22Rv1 (cell line): ENCODE data around the gene TRMT112.

Source experiments
- CTCF ChIP-seq: fragments of 450-650 bp; IDR thresholded peaks from 2 replicates; pipeline ENCODE4 v1.5.1; 2017; ENCODE audit warnings: mild to moderate bottlenecking
- ZFX ChIP-seq: fragments of 450-650 bp; IDR thresholded peaks from 2 replicates; pipeline ENCODE4 v1.6.1; 2017; ENCODE audit warnings: antibody characterized with exemption, borderline replicate concordance

DNA sequence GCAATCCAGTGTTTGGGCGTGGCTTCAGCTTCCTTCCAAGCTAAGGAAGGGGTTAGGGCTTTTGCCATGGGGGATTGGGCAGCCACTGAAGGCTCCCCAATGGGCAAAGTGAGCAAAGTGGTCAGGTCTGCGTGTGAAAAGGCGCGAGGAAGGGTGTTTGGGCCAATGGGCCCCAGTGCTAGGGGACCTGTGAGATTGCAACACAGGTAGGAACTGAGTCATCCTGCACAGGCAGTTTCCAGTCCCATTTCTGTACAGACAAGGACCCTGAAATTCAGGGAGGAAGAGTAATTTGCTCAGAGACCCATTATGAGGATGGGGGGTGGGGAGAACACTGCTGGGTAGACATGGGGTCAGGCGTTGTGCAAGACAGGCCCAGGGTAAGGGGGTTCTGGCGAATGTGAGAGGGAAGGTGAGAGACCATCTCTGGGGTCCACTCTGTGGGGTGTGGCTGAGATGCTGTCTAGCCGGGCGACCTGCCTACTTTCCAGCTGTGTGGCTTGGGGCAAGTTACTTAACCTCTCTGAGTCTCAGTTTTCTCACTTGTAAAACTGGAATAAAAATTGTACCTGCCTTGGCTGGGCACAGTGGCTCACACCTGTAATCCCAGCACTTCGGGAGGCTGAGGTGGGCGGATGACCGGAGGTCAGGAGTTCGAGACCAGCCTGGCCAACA is 30.0 kb upstream of the TRMT112 start:
- TF ChIP-seq CTCF (no peak), ZFX (no peak)
